Common myeloid progenitor, CD34-positive (primary cell): ENCODE data around the gene CCL26.
A peak's percentile ranks its signal among the peaks of the same experiment; 100 is the strongest.
"Not testable (repeated sequence)": the region's sequence is repeated elsewhere in the genome, so short reads cannot be mapped to it uniquely, and the experiment has no call there.

Source experiments
- CTCF ChIA-PET: fragments of 350-600 bp; sonication (Branson Sonifier 250); formaldehyde crosslinking; loops from one replicate; lab custom pipeline; 2021; ENCODE audit warnings: antibody characterized with exemption; lab: Charles Lee
- POLR2A ChIA-PET: fragments of 350-600 bp; sonication (Branson Sonifier 250); formaldehyde crosslinking; loops from one replicate; lab custom pipeline; 2021; ENCODE audit warnings: antibody characterized with exemption; lab: Charles Lee
- DNase-seq, 3 donors: peaks; one replicate each; pipeline versions ENCODE4 v3.0.0 to v3.0.0-alpha.2; 2013
- H3K27ac ChIP-seq, 2 experiments: 1 replicate in 1 of 2; 2 replicates in 1 of 2; pipeline ENCODE4 v1.7.0; 2013; ENCODE audit warnings: inconsistent platforms in 2 of 2, low read length in 2 of 2, mild to moderate bottlenecking in 2 of 2, low read depth in 1 of 2, moderate library complexity in 1 of 2; ENCODE audit not compliant: severe bottlenecking in 2 of 2, insufficient read depth in 1 of 2, poor library complexity in 1 of 2
- H3K27me3 ChIP-seq, 5 experiments: replicated peaks in 2 of 5; 1 replicate in 3 of 5; 2 replicates in 2 of 5; pipeline versions ENCODE4 v1.6.1 to v1.7.0; 2013; ENCODE audit warnings: low read length in 4 of 5, mild to moderate bottlenecking in 2 of 5, moderate library complexity in 2 of 5, inconsistent platforms in 1 of 5; ENCODE audit not compliant: insufficient read depth in 5 of 5, control insufficient read depth in 4 of 5
- H3K36me3 ChIP-seq, 4 experiments: 1 replicate in 2 of 4; 2 replicates in 2 of 4; pipeline versions ENCODE4 v1.6.1 to v1.7.0; 2013; ENCODE audit warnings: low read length in 3 of 4, control low read depth in 1 of 4, mild to moderate bottlenecking in 1 of 4; ENCODE audit not compliant: control insufficient read depth in 4 of 4, insufficient read depth in 4 of 4
- H3K4me1 ChIP-seq, 4 experiments: 1 replicate in 3 of 4; 2 replicates in 1 of 4; pipeline versions ENCODE4 v1.6.1 to v1.7.1; 2013; ENCODE audit warnings: low read length in 3 of 4, mild to moderate bottlenecking in 3 of 4, control low read depth in 1 of 4, inconsistent platforms in 1 of 4, moderate library complexity in 1 of 4; ENCODE audit not compliant: control insufficient read depth in 4 of 4, insufficient read depth in 4 of 4; ENCODE audit errors: control extremely low read depth in 1 of 4
- H3K4me3 ChIP-seq, 7 experiments: 1 replicate in 4 of 7; 2 replicates in 3 of 7; pipeline versions ENCODE4 v1.5.1 to v1.7.0; 2013; ENCODE audit warnings: mild to moderate bottlenecking in 7 of 7, low read length in 6 of 7, moderate library complexity in 6 of 7, inconsistent platforms in 2 of 7, low read depth in 2 of 7, control low read depth in 1 of 7; ENCODE audit not compliant: insufficient read depth in 4 of 7, control insufficient read depth in 1 of 7; ENCODE audit errors: extremely low read depth in 1 of 7
- H3K9me3 ChIP-seq, 5 experiments: 1 replicate in 4 of 5; 2 replicates in 1 of 5; pipeline versions ENCODE4 v1.6.1 to v1.7.1; 2013; ENCODE audit warnings: low read length in 4 of 5, mild to moderate bottlenecking in 2 of 5, inconsistent platforms in 1 of 5, low read depth in 1 of 5, moderate library complexity in 1 of 5; ENCODE audit not compliant: control insufficient read depth in 4 of 5, insufficient read depth in 2 of 5; ENCODE audit errors: control extremely low read depth in 1 of 5
- WGBS: methylation state at CpG from one replicate; pipeline ENCODE4 v1.1.5; 2013; ENCODE audit not compliant: insufficient coverage; 5-methylcytosine and 5-hydroxymethylcytosine counted together

CCL26 gene

GRCh38 chr7:75725306-75725705 lies 46.7 kb downstream of the CCL26 start:
- POLR2A ChIA-PET = no interaction called here
- Histone ChIP-seq H3K9me3 (no peaks in the 10 kb centered on the region), H3K36me3 (no peaks in the 10 kb centered on the region), H3K27me3 (no peaks in the 10 kb centered on the region), H3K4me3 (no peak overlapping the region), H3K4me1 (peaks cover 0 to 26% (median 12%) of the 10 kb centered on the region in 4 experiments), H3K27ac (no peak overlapping the region)
- WGBS = 0% methylated on average over 1 of the region's 6 CpGs
- CTCF ChIA-PET = no interaction called here
- DNase-seq = peak in 2 of 3 donors; percentile 56 to 67

GRCh38 chr7:75723444-75723843 lies 48.6 kb downstream of the CCL26 start:
- 94% methylated on average over 3 of the region's 3 CpGs for WGBS
- H3K4me3 ChIP-seq = no peak overlapping the region
- CTCF ChIA-PET = no interaction called here

GRCh38 chr7:75722373-75722772 lies 49.6 kb downstream of the CCL26 start:
- Histone ChIP-seq H3K4me3 (no peak overlapping the region), H3K27me3 (no peaks in the 10 kb centered on the region), H3K27ac (no peak overlapping the region), H3K4me1 (peaks cover 0 to 10% (median 0%) of the 10 kb centered on the region in 4 experiments), H3K36me3 (no peaks in the 10 kb centered on the region), H3K9me3 (no peaks in the 10 kb centered on the region)
- ChIA-PET POLR2A (no interaction called here), CTCF (interaction anchor here (0.7 kb wide), 1 partner anchor 71 kb away, joined by 3 read pairs; no protein-coding TSS in a partner anchor)
- 100% methylated on average over 4 of the region's 4 CpGs for WGBS
- DNase-seq = no peak

More at GRCh38 chr7:75723444-75723843, 48.6 kb downstream of the CCL26 start:
- no peak for DNase-seq
- POLR2A ChIA-PET = no interaction called here
- H3K36me3 ChIP-seq = no peaks in the 10 kb centered on the region
- no peak overlapping the region for H3K27ac ChIP-seq
- peaks cover 0 to 19% (median 7%) of the 10 kb centered on the region in 4 experiments for H3K4me1 ChIP-seq
- no peaks in the 10 kb centered on the region for H3K27me3 ChIP-seq
- H3K9me3 ChIP-seq = no peaks in the 10 kb centered on the region

GRCh38 chr7:75721922-75722321 lies 50.1 kb downstream of the CCL26 start:
- POLR2A ChIA-PET, H3K36me3 ChIP-seq, H3K27ac ChIP-seq, H3K27me3 ChIP-seq, H3K4me3 ChIP-seq, H3K4me1 ChIP-seq, H3K9me3 ChIP-seq, DNase-seq: not testable (repeated sequence)
- 98% methylated on average over 6 of the region's 9 CpGs for WGBS
- CTCF ChIA-PET = interaction anchor here (0.7 kb wide), 1 partner anchor 71 kb away, joined by 3 read pairs; no protein-coding TSS in a partner anchor

- ChIA-PET CTCF (interaction anchor here (0.7 kb wide), 1 partner anchor 70 kb away, joined by 3 read pairs; no protein-coding TSS in a partner anchor), POLR2A (interaction anchor here (0.5 kb wide), 1 partner anchor 48 kb away, joined by 3 read pairs; no protein-coding TSS in a partner anchor)
- Histone ChIP-seq H3K27me3 (no peaks in the 10 kb centered on the region), H3K36me3 (peaks cover 0 to 2% (median 0%) of the 10 kb centered on the region in 4 experiments), H3K9me3 (no peaks in the 10 kb centered on the region), H3K4me3 (no peak overlapping the region), H3K27ac (no peak overlapping the region), H3K4me1 (peaks cover 0 to 10% (median 0%) of the 10 kb centered on the region in 4 experiments)
- 100% methylated on average over 2 of the region's 2 CpGs for WGBS
- no peak for DNase-seq
These were observed 50.6 kb downstream of the CCL26 start for GRCh38 chr7:75721426-75721825.

- no peak overlapping the region for H3K4me3 ChIP-seq
- CTCF ChIA-PET = no interaction called here
- H3K9me3 ChIP-seq = no peaks in the 10 kb centered on the region
- H3K27me3 ChIP-seq = no peaks in the 10 kb centered on the region
- DNase-seq = no peak
- POLR2A ChIA-PET = no interaction called here
- H3K27ac ChIP-seq = no peak overlapping the region
- H3K36me3 ChIP-seq = peaks cover 0 to 2% (median 0%) of the 10 kb centered on the region in 4 experiments
- WGBS = 100% methylated on average over 4 of the region's 5 CpGs
- H3K4me1 ChIP-seq = no peaks in the 10 kb centered on the region
These were observed 52.4 kb downstream of the CCL26 start for GRCh38 chr7:75719626-75720025.
